ELR (cell line): ENCODE results near the gene NOTUM.

Source experiments
- DNase-seq: peaks from one replicate; pipeline ENCODE4 v3.0.0-alpha.2; 2015; ENCODE audit warnings: low read depth

NOTUM gene

GRCh38 chr17:81909966-81910839, 50.8 kb downstream of the NOTUM start:
- peak; percentile 53 for DNase-seq

GRCh38 chr17:81909231-81909630, 51.8 kb downstream of the NOTUM start:
- no peak for DNase-seq

DNA sequence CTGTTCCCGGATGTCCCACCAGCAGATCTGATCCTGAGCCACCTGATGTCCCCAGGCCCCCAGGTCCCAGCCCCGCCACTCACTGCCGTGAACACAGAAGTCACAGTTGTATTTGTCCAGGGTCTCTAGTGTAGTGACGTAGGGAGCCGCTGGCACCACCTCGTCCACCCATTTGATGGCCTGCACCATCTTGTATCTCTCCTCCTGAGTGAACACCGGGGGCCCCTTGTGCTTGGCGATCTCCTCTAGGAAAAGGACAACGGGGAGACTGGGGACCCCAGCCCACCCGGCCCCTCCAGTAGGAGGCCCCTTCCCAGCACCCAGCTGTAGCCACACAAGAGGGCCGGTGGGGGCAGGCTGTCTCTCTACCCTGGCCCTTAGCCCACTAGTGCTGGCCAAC, 52.2 kb downstream of the NOTUM start:
- no peak for DNase-seq

- DNase-seq: no peak
These were observed 53.5 kb downstream of the NOTUM start for GRCh38 chr17:81907219-81908145.

- no peak for DNase-seq
These were observed 54.3 kb downstream of the NOTUM start for GRCh38 chr17:81906476-81907218.

DNA sequence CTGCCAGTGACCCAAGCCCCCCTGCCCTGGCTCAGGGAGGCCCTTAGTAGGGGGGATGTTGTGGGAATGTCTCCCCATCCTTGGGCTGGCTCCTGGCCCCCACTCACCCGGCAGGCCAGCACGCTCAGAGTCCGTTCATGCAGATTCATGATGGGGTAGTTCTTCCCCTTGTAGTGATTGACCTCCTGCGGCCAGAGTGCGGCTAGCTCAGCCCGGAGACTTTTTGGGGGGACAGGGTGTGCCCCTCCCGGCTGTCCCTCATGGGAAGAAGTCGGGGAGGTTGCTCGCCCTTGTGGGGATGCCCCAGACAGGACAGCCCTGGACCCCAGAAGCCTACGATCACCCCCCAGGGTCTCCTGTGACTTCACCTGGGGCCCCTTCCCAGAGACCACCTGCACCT, 55.0 kb downstream of the NOTUM start:
- no peak for DNase-seq

- DNase-seq: no peak
These were observed 55.5 kb downstream of the NOTUM start for GRCh38 chr17:81905424-81905875.

DNA sequence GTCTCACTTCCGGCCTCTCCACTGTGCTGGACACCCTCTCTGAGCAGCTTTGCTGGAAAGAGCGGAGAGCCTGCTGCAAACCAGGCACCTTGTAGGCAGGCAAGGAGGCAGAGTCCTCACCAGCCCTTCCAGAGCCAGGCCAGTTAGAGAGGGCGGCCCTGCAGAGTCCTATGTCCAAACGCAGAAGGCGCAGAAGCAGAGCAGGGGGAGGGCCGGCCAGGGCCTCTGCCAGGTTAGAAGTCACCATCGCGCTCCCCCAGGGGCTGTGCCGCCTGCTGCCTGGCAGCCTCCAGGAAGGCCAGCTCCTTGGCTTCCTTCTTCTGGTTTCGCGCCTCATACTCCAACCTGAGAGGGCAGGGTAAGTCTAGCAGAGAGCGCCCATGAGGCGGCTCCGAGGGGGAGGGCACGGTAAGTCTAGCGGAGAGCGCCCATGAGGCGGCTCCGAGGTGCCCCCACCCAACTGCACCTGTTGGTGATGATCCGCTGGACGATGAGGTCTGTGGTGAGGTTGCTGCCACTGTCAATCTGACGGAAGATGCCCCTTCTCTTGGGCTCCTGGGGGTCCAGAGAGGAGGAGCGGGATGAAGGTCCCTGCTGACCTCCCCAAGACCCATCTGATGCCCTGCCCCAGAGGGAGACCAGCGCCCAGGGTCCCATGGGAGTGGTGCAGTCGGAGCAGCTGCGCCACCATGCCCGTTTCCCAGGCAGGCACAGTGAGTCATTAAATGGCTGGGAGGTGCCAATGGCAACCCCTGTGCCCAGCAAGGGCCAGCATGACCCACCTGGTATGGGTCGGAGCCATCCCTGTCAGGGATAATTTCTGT, 56.2 kb downstream of the NOTUM start:
- DNase-seq: no peak

DNA sequence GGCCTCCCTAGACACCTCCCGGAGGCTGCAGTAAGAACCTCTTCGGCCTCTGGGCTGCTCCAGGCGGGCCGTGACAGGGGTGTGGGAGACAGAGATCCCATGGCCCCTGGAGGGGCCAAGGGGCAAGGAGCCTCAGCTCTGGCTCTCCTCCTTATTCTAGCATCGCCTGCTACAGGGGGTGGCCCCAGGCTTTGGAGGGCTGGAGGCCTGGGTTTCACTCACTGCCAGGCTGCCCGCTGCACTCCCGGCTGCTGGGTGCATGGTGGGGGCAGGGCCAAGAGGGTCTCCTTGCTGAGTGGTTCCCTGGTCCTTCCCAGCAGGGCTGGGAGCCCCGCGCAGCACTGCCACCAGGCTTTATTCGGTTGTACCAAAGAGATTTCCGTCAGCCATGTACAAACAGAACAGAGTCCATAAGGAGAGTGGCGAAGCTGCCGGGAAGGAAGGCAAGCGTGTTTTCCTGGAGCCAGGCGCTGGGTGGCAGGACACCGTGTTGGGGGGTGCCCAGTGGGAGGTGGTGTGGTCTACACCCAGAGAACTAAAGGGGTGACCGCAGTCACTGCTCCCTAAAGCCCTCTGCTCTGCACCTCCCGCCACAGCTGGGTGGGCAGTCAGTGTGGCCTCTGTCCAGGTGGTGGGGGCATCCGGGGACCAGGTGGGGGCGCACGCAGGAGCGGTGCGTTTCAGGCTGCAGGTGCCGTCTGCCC, 56.9 kb downstream of the NOTUM start:
- DNase-seq: no peak

- DNase-seq: no peak
These were observed 57.6 kb downstream of the NOTUM start for GRCh38 chr17:81903415-81903831.

GRCh38 chr17:81902653-81903414, 58.2 kb downstream of the NOTUM start:
- DNase-seq: no peak
